Activated CD4-positive, alpha-beta T cell treated with anti-CD3 and anti-CD28 coated beads, Interleukin-2, Interleukin-4, amounts not matched to agents 100 ng/mL and 50 ng/mL, durations not matched to agents 16 hours and 8 hours (primary cell): ENCODE measurements around the gene CTTN.

Source experiments
- DNase-seq: peaks from one replicate; pipeline ENCODE4 v3.0.0-alpha.2; 2020; ENCODE audit warnings: low spot score

Gene CTTN

GRCh38 chr11:70455354-70455753, 57.0 kb downstream of the CTTN start:
- no peak for DNase-seq

GRCh38 chr11:70456921-70457532, 58.7 kb downstream of the CTTN start:
- peak; percentile 8 for DNase-seq

GRCh38 chr11:70458736-70459135, 60.4 kb downstream of the CTTN start:
- no peak for DNase-seq

GRCh38 chr11:70460111-70460510, 61.8 kb downstream of the CTTN start:
- no peak for DNase-seq

- no peak for DNase-seq
These were observed 62.6 kb downstream of the CTTN start for GRCh38 chr11:70460964-70461363.

- DNase-seq: no peak
These were observed 64.6 kb downstream of the CTTN start for GRCh38 chr11:70462818-70463477.

GRCh38 chr11:70463478-70464255, 65.3 kb downstream of the CTTN start:
- DNase-seq: no peak

- DNase-seq: no peak
These were observed 66.4 kb downstream of the CTTN start for GRCh38 chr11:70464509-70465361.

GRCh38 chr11:70466154-70466553, 67.8 kb downstream of the CTTN start:
- DNase-seq: no peak

- DNase-seq: no peak
These were observed 68.3 kb downstream of the CTTN start for GRCh38 chr11:70466596-70466995.

- peak; percentile 34 for DNase-seq
These were observed 69.1 kb downstream of the CTTN start for GRCh38 chr11:70467201-70468085.

- no peak for DNase-seq
These were observed 70.2 kb downstream of the CTTN start for GRCh38 chr11:70468256-70469195.

GRCh38 chr11:70470127-70470526, 71.8 kb downstream of the CTTN start:
- no peak for DNase-seq

GRCh38 chr11:70471254-70471653, 72.9 kb downstream of the CTTN start:
- DNase-seq: peak; percentile 9

GRCh38 chr11:70472240-70472639, 73.9 kb downstream of the CTTN start:
- DNase-seq: no peak

GRCh38 chr11:70473186-70473872, 75.0 kb downstream of the CTTN start:
- DNase-seq: no peak

GRCh38 chr11:70473873-70474690, 75.8 kb downstream of the CTTN start:
- DNase-seq: no peak

GRCh38 chr11:70474710-70475109, 76.4 kb downstream of the CTTN start:
- DNase-seq: no peak

GRCh38 chr11:70476669-70477068, 78.3 kb downstream of the CTTN start:
- DNase-seq: no peak
